Amniotic epithelial cell (primary cell): Measurements from ENCODE around the gene ALCAM.

Experiments
- DNase-seq: peaks from one replicate; pipeline ENCODE4 v3.0.0-alpha.2; 2010; ENCODE audit warnings: low read depth

ALCAM gene

DNA sequence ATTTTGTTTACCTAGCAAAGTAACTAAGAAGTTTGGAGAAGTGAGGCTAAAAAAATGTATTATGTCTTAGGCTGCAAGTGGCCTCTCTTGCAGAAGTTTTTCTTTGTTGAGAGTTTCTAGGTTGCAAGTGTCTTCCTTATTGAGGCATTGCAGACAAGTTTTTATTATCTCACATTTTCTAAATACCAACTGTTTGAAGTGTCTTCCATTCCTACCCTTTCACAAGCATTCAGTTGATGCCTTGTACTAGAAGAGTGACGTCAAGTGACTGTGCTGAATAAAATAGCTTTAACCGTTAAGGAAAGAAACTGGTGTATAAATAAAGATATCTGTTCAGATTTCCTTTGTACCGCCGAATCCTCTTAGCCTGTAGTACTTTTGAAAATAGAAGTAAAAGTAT lies 123.3 kb downstream of the ALCAM start:
- DNase-seq = peak; percentile 79

GRCh38 chr3:105493305-105493892 lies 126.7 kb downstream of the ALCAM start:
- no peak for DNase-seq

GRCh38 chr3:105495021-105495420 lies 128.3 kb downstream of the ALCAM start:
- DNase-seq = peak; percentile 73

DNA sequence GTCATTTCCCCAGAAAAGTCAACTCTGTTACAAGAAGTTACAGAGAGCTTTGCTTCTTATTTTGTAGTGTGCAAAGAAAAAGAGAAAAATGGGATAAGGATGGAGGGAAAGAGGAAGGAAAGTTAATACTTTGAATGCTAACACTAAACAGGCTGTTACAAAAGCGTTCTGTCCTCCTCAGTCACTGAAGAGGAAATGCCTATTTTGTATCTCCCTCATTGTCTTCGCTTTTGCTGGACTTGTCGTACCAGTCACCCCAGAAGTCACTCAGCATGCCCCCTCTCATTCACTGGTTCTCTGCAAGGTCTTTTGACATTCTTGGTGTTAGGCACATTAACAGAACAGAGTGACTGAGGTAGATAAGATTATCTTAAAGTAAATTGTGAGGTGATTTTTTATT lies 129.6 kb downstream of the ALCAM start:
- DNase-seq = no peak

DNA sequence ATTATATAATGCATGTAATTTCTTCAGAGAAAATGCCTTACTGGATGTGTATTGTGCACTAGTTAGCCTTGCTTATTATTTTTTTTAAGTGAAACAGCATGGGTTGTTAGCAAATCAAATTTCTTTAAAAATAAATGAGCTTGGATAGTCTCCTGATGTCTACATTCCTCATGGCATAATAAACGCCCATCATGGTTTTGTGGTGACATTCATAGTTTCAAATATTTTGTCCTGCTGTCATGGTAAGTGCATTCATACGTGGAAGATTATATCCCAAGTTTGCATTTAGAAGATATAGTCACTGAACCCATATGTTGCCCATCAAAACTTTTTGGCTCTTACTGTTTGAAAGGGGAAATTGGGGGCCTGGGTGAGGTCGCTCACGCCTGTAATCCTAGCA lies 130.7 kb downstream of the ALCAM start:
- DNase-seq = no peak

DNA sequence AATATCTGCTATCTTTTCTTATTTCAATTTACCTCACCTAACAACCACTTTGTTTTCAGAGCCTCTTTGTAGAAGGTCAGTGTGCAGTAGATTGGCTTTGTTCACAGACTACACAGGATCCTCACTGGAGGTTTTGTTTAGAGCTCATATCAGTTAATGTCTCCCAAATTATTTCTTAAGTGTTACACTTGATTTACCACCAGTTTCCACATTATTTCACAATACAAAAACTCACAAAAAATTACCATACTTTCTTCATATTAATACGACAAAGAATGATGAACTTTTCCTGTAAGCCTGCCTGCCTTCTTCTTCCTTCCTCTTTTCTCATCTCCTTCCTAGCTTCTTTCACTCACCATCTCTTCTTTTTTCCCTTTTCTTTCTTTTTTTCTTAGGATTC lies 133.3 kb downstream of the ALCAM start:
- peak; percentile 72 for DNase-seq

DNA sequence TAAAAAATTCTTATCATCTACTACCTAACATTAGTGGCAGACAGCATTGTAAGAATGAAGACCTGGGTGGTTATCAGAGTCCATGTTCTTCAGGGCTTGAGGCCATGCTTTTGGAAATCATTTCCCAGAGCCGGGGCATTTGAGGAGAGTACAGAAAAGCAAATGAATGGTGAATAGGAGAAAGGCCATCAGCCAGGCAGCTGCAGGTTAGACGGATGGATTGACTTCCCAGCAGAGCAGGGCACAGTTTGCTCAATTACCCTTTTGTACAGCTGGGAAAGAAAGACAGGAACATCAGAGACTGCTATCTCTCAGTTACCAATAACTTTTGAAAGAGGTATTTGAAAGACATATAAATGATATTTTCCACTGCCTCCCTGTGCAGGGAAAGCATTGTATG lies 135.6 kb downstream of the ALCAM start:
- no peak for DNase-seq

- no peak for DNase-seq
Measured at GRCh38 chr3:105503191-105503593, 136.5 kb downstream of the ALCAM start.

- DNase-seq = no peak
Measured at GRCh38 chr3:105504440-105504951, 137.8 kb downstream of the ALCAM start.

GRCh38 chr3:105505170-105505569 lies 138.5 kb downstream of the ALCAM start:
- no peak for DNase-seq

DNA sequence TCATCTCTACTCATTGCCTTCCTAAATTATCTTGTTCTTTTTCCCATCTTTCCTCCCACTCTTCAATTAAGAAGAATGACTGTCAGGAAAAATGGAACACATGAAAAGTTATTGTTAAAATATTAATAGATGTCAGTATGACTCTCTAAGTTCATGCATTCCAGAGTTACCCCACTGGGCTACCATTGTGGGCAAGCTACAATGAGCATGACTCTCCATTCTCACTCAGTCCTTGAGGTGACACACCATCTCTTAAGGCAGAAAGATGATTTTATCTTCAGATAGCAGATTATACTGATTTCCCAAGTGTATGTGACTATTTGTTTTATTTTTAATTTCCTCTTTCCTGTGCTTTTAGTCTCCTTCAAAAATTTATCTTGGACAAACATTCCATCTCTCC lies 144.3 kb downstream of the ALCAM start:
- no peak for DNase-seq

- DNase-seq = no peak
Measured at GRCh38 chr3:105512061-105512460, 145.4 kb downstream of the ALCAM start.

GRCh38 chr3:105513042-105513441 lies 146.3 kb downstream of the ALCAM start:
- peak; percentile 63 for DNase-seq

GRCh38 chr3:105513886-105514285 lies 147.2 kb downstream of the ALCAM start:
- no peak for DNase-seq

DNA sequence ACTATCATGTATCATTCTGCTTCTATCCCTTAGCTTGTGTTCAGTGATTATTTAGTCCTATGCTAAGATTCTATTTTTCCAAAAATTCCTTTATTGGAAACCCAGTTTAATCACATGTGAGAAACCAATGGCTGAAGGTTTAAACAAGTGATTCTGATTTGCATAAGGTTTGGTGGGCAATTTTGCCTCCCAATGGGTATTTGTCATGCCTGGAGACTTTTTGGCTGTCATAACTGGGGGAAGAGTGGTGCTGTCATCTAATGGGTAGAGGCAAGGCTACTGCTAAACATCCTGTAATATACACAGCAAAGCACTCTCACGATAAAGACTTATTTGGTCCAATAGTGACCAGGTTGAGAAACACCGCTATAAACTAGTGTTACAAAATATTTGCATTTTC lies 148.7 kb downstream of the ALCAM start:
- DNase-seq = no peak

GRCh38 chr3:105516972-105517371 lies 150.3 kb downstream of the ALCAM start:
- no peak for DNase-seq

DNA sequence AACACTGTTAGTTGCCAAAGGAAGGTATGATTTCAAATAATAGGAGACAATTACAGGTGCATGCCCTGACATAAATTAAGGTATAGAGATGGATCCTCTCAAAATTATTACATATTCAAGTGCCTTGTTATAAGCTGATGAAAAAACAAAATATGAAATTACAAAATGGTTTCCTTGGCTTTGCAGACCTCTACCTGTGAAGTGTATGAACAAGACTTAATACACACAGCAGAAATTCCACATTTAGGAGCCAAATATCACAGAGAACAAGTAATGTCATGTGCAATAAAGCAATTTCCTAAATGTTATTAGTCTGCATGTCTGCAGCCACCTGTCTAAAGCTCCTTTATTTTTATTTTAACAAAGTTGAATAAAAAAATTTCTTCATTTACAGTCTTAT lies 151.5 kb downstream of the ALCAM start:
- DNase-seq = no peak

DNA sequence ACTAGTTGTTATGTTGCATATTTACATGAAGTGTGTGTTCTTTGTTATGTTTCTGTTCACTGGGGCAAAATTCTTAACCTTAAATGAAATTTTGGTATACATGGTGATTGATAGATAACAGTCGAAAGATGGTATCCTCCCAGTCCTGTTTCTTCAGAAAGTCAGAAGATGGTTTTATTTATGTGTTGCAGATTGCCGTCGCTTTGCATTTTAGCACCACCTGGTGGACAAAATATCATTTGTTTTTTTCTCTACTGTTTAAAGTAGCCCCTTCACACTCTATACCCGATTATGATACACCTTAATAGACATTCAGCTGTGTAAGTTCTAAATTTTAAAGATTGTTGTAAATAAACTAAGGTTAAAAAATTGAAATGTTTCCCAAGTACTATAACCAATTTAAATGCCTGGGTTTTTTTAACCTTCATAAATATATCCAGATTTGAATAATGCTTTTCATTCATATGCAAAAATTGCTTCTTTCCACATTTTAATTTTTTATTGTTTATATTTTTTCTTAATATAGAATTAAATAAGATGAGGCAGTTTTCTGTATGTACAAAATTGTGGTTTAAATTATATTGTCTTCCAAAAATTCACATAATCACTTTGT lies 152.2 kb downstream of the ALCAM start:
- DNase-seq = peak; percentile 72

GRCh38 chr3:105521770-105522169 lies 155.1 kb downstream of the ALCAM start:
- no peak for DNase-seq

- no peak for DNase-seq
Measured at GRCh38 chr3:105523501-105523900, 156.8 kb downstream of the ALCAM start.

DNA sequence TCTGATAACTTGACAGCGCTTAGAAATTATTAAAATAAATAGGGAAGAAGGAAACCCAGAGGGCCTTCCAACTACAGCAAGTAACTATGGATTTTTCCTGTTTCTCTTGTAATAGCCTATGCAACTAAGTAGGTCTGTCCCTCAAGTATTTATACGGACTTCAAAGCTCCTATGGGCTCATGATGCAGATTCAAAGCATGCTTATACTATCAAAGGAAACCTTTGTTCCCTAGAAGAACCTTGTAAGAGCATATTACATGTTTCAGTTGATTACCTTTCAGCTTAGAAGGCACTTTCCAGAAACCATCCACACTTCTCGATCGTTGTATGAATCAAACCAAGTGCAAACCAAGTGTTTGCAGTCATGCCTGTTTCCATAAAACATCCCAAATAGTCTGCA lies 158.8 kb downstream of the ALCAM start:
- DNase-seq = no peak

DNA sequence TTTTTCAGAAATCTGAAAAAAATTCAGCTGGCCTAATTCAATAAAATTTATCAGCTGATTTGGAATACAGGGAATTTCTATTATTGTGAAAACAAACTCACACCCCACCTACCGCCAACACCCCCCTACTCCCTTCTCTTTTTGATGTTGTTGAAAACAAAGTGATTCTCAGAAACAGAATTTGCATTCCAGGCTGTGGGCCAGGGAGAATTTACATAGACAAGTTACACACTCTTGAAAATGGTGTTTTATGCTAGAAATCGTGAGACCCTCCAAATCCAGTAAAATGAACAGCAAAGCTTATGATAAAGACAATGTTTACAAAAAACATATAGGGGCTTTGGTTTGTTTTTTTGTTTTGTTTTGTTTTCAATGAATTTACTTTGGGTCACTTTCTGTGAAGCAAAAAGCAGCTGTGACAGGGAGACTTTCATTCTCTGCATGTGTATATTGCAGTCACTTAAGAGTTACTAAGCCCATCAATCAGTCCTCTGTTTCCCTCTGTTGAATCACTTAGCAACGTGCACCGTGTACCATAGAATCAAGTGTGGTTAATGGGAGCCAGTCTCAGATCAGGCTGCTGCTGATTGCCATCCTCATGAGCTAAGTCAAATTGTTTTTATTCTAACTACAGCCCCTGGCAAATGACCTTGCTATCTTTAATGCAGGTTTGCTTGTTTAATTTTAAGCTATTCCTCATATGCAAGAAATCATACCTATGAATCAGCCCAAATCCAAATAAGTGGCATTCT lies 159.8 kb downstream of the ALCAM start:
- DNase-seq = peak; percentile 45

DNA sequence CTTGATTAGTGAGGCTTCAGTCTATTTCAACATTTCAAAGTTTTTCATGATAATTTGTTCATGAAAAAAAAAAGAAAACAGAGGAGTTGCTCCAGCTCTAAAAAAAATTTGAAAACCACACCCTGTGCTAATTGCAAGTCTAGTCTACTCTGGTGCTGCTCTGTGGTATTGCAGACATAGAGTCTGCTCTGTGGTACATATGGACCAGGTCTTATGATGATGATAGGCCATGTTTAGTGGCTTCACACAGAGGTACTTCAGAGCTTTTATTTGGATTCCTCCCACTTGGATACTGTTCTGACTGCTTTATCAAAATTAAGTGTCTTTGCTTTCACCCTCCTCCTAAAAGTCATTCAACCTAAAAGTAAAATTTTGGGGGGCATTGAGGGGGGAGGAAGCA lies 160.8 kb downstream of the ALCAM start:
- DNase-seq = no peak
